Breast epithelium (tissue), 4 donors: ENCODE results near the gene MAPKAP1. TPM values are rescaled to one million over a fixed set of nuclear protein-coding genes. Genes with fewer than 3 reads are reported as not detected.
"Not testable (repeated sequence)": the region's sequence is repeated elsewhere in the genome, so short reads cannot be mapped to it uniquely, and the experiment has no call there.

Source experiments
- DNase-seq, 2 donors: peaks; one replicate each; pipeline ENCODE4 v3.0.0-alpha.2; 2019; ENCODE audit warnings: low spot score in 2 of 2
- H3K27ac ChIP-seq, 2 donors: fragments of 200-600 bp; sonication (generic) in 1 of 2; one replicate each; pipeline ENCODE4 v1.5.1; 2016 to 2019; ENCODE audit warnings: mild to moderate bottlenecking in 1 of 2
- H3K27me3 ChIP-seq, 2 donors: fragments of 200-600 bp; sonication (generic) in 1 of 2; one replicate each; pipeline versions ENCODE4 v1.5.1 to v1.6.0; 2017 to 2019; ENCODE audit warnings: control low read depth in 1 of 2, mild to moderate bottlenecking in 1 of 2
- H3K36me3 ChIP-seq: fragments of 200-600 bp; one replicate; pipeline ENCODE4 v1.5.1; 2019
- H3K4me1 ChIP-seq, 2 donors: fragments of 200-600 bp; sonication (generic); one replicate each; pipeline ENCODE4 v1.5.1; 2016 to 2019; ENCODE audit warnings: control low read depth in 1 of 2
- H3K4me3 ChIP-seq, 3 donors: fragments of 200-600 bp; sonication (generic); 1 replicate in 2 of 3; 2 replicates in 1 of 3; pipeline ENCODE4 v1.5.1; 2016 to 2019; ENCODE audit warnings: mild to moderate bottlenecking in 3 of 3, moderate library complexity in 2 of 3
- H3K9me3 ChIP-seq, 2 donors: fragments of 200-600 bp; sonication (generic) in 1 of 2; one replicate each; pipeline ENCODE4 v1.5.1; 2016 to 2019; ENCODE audit warnings: control low read depth in 1 of 2
- POLR2A ChIP-seq: fragments of 450-650 bp; IDR thresholded peaks from one replicate; pipeline ENCODE4 v1.6.1; 2016; ENCODE audit warnings: antibody characterized with exemption, mild to moderate bottlenecking, moderate library complexity
- POLR2AphosphoS5 ChIP-seq, 3 donors: sonication (generic); formaldehyde crosslinking; IDR thresholded peaks; one replicate each; pipeline ENCODE4 v1.6.1; 2017; ENCODE audit warnings: antibody characterized with exemption in 3 of 3
- intact Hi-C: fragments of 100-400 bp; cut with DNase I; formaldehyde crosslinking; loops from one replicate; pipeline ENCODE4 v1.15.1; 2023; ENCODE audit warnings: low total_unique reads
- total RNA-seq, 3 donors: library from RNA; depleted of rRNA; stranded (reverse); fragments of >200 nt; gene quantifications; one replicate each; pipeline ENCODE4 v1.1.0, GENCODE V29; 2016
- TF ChIP-seq, protein P1 (sequence below), 3 donors: fragments of 450-650 bp; IDR thresholded peaks; one replicate each; pipeline ENCODE4 v1.5.1; 2016 to 2017; ENCODE audit warnings: antibody characterized with exemption in 3 of 3, mild to moderate bottlenecking in 3 of 3, moderate library complexity in 3 of 3

MAPKAP1 gene
- total RNA-seq, 3 donors from 2014 or later = 61.3 to 81.9 (median 78.6) TPM

- no peaks in the 10 kb centered on the region for H3K9me3 ChIP-seq
- H3K36me3 ChIP-seq = no peaks in the 10 kb centered on the region
- TF ChIP-seq POLR2A (no peak), POLR2AphosphoS5 (IDR thresholded peaks at IDR 0.05) (no peak)
- TF ChIP-seq, protein P1, sequence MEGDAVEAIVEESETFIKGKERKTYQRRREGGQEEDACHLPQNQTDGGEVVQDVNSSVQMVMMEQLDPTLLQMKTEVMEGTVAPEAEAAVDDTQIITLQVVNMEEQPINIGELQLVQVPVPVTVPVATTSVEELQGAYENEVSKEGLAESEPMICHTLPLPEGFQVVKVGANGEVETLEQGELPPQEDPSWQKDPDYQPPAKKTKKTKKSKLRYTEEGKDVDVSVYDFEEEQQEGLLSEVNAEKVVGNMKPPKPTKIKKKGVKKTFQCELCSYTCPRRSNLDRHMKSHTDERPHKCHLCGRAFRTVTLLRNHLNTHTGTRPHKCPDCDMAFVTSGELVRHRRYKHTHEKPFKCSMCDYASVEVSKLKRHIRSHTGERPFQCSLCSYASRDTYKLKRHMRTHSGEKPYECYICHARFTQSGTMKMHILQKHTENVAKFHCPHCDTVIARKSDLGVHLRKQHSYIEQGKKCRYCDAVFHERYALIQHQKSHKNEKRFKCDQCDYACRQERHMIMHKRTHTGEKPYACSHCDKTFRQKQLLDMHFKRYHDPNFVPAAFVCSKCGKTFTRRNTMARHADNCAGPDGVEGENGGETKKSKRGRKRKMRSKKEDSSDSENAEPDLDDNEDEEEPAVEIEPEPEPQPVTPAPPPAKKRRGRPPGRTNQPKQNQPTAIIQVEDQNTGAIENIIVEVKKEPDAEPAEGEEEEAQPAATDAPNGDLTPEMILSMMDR (IDR thresholded peaks at IDR 0.05) = no peak
- DNase-seq = no peak
- no peak overlapping the region for H3K4me3 ChIP-seq
- H3K27ac ChIP-seq = no peak overlapping the region
- peaks cover 0 to 6% of the 10 kb centered on the region in 2 donors for H3K4me1 ChIP-seq
- intact Hi-C loops = no loop called here
- H3K27me3 ChIP-seq = no peaks in the 10 kb centered on the region
Measured at GRCh38 chr9:125701351-125701750, 5.7 kb downstream of the MAPKAP1 start.

DNA sequence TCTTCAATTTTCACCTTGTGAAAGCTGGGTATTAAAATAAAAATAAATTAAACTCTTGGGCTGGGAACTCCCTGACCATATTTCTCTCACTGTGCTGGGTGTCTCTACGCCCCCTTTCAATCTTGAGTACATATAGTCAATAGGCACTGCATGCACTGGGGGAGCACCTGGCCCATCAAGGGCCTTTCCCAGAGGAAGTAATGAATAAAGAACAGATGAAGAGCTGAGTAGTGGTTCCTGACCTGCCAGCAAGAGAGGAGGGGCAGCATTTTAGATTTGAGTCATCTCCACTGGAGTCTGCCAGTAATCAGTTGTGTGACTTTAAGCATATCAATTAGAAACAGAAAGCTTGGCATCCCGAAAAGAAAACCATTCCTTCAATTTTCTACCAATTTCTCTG is 6.2 kb downstream of the MAPKAP1 start:
- no peak overlapping the region for H3K4me3 ChIP-seq
- no peaks in the 10 kb centered on the region for H3K4me1 ChIP-seq
- no peaks in the 10 kb centered on the region for H3K36me3 ChIP-seq
- TF ChIP-seq POLR2AphosphoS5 (IDR thresholded peaks at IDR 0.05) = no peak
- TF ChIP-seq, protein P1 (IDR thresholded peaks at IDR 0.05) = no peak
- TF ChIP-seq POLR2A = no peak
- no peaks in the 10 kb centered on the region for H3K27me3 ChIP-seq
- intact Hi-C loops = no loop called here
- no peak for DNase-seq
- no peaks in the 10 kb centered on the region for H3K9me3 ChIP-seq
- no peak overlapping the region for H3K27ac ChIP-seq

DNA sequence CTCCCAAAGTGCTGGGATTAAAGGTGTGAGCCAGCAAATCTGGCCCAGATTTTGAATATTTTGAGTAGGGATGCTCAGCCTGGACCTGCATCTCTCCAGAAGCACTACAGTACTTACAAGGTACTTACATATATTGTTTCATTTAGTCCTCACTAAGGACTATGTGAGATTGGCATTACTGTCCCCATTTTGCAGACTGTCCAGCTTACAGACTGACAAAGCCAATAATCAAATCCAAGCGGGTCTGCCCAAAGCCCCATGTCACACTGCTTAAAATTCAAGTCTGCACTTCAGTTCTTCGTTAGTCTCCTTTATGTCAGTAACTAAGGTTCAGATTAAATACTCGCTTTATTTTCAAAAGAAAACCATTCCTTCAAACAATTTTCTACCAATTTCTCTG is 7.1 kb downstream of the MAPKAP1 start:
- TF ChIP-seq, protein P1 (IDR thresholded peaks at IDR 0.05) = no peak
- TF ChIP-seq POLR2A (no peak), POLR2AphosphoS5 (IDR thresholded peaks at IDR 0.05) (no peak)
- H3K4me3 ChIP-seq = no peak overlapping the region
- no peaks in the 10 kb centered on the region for H3K27me3 ChIP-seq
- no peaks in the 10 kb centered on the region for H3K9me3 ChIP-seq
- no peaks in the 10 kb centered on the region for H3K36me3 ChIP-seq
- H3K27ac ChIP-seq = no peak overlapping the region
- no peak for DNase-seq
- intact Hi-C loops = no loop called here
- H3K4me1 ChIP-seq = no peaks in the 10 kb centered on the region

DNA sequence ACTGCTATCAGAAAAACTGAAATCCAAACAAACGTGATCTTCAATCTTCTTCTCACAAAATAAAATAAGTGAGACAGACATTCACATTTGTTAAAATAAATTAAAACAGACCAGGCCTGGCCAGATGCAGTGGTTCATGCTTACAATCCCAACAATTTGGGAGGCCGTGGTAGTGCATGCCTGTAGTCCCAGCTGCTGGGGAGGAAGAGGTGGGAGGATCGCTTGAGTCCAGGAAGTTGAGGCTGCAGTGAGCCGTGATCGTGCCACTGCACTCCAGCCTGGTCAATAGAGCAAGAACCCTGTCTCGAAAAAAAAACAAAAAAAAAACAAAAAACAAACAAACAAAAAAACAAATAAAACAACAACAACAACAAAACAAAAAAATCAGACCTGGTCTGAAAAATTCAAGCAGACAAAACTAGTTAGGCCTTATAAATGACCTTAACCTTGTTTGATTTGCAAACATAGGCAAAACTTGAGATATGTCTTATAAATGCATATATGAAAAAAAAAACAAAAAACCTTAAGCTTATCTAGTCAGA is 10.8 kb downstream of the MAPKAP1 start:
- DNase-seq = no peak
- Histone ChIP-seq H3K27me3 (no peaks in the 10 kb centered on the region), H3K9me3 (no peaks in the 10 kb centered on the region), H3K4me1 (no peaks in the 10 kb centered on the region), H3K4me3 (no peak overlapping the region), H3K36me3 (no peaks in the 10 kb centered on the region), H3K27ac (no peak overlapping the region)
- intact Hi-C loops = no loop called here
- TF ChIP-seq POLR2A = no peak
- TF ChIP-seq POLR2AphosphoS5 (IDR thresholded peaks at IDR 0.05) = no peak
- TF ChIP-seq, protein P1 (IDR thresholded peaks at IDR 0.05) = no peak

DNA sequence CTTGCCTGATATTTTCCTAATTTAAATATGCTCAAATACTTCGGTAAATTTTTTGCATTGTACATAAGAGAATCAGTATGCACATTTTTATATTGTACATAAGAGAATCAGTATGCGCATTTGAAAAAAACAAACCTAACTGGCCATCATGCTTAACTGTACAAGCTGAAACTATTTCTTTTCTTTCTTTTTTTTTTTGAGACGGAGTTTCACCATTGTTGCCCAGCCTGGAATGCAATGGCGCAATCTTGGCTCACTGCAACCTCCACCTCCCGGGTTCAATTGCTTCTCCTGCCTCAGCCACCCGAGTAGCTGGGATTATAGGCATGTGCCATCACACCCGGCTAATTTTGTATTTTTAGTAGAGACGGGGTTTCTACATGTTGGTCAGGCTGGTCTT is 11.5 kb downstream of the MAPKAP1 start:
- H3K27ac ChIP-seq, H3K4me1 ChIP-seq, DNase-seq, H3K36me3 ChIP-seq, H3K4me3 ChIP-seq, H3K27me3 ChIP-seq, H3K9me3 ChIP-seq, intact Hi-C loops: not testable (repeated sequence)

DNA sequence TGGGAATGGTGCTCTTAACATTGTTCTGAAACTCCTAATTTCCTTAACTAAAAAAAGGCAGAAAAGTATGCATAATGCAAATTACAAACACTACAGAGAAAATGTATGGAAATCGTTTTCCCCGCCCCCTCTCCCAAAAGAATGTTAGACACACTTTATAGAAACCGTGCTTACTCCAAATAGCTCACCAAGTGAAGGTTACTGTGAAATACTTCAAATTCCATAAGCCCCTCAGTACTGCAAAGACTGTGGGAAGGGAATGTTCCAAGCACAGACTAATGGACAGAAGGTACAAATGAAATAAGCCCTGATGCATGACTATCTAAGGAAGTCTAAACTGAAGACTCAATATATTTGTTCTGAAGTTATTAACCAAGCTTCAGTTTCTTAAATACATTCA is 12.5 kb downstream of the MAPKAP1 start:
- DNase-seq = no peak
- Histone ChIP-seq H3K27ac (no peak overlapping the region), H3K4me3 (no peak overlapping the region), H3K27me3 (no peaks in the 10 kb centered on the region), H3K9me3 (no peaks in the 10 kb centered on the region), H3K36me3 (no peaks in the 10 kb centered on the region), H3K4me1 (no peaks in the 10 kb centered on the region)
- intact Hi-C loops = no loop called here
- TF ChIP-seq, protein P1 (IDR thresholded peaks at IDR 0.05) = no peak
- TF ChIP-seq POLR2AphosphoS5 (IDR thresholded peaks at IDR 0.05) (no peak), POLR2A (no peak)

DNA sequence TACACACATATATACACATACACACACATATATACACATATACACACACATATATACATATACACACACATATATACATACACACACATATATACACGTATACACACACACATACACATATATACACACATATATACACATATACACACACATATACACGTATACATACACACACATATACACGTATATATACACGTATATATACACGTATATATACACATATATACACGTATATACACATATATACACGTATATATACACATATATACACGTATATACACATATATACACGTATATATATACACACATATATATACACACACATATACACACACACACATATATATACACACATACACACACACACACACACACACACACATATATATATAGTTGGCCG is 13.5 kb downstream of the MAPKAP1 start:
- intact Hi-C loops, H3K9me3 ChIP-seq, H3K36me3 ChIP-seq: not testable (repeated sequence)

More for the DNA sequence above, 13.5 kb downstream of the MAPKAP1 start:
- H3K27me3 ChIP-seq, H3K4me1 ChIP-seq, H3K4me3 ChIP-seq, H3K27ac ChIP-seq, DNase-seq: not testable (repeated sequence)
